ENCODE results near the gene AMPH. TPM values are rescaled to one million over a fixed set of nuclear protein-coding genes. Genes with fewer than 3 reads are reported as not detected.
"Not testable (repeated sequence)": the region's sequence is repeated elsewhere in the genome, so short reads cannot be mapped to it uniquely, and the experiment has no call there.

AMPH gene
- total RNA-seq, 3 donors from 2014 or later: 0.41 to 3.2 (median 1.2) TPM

DNA sequence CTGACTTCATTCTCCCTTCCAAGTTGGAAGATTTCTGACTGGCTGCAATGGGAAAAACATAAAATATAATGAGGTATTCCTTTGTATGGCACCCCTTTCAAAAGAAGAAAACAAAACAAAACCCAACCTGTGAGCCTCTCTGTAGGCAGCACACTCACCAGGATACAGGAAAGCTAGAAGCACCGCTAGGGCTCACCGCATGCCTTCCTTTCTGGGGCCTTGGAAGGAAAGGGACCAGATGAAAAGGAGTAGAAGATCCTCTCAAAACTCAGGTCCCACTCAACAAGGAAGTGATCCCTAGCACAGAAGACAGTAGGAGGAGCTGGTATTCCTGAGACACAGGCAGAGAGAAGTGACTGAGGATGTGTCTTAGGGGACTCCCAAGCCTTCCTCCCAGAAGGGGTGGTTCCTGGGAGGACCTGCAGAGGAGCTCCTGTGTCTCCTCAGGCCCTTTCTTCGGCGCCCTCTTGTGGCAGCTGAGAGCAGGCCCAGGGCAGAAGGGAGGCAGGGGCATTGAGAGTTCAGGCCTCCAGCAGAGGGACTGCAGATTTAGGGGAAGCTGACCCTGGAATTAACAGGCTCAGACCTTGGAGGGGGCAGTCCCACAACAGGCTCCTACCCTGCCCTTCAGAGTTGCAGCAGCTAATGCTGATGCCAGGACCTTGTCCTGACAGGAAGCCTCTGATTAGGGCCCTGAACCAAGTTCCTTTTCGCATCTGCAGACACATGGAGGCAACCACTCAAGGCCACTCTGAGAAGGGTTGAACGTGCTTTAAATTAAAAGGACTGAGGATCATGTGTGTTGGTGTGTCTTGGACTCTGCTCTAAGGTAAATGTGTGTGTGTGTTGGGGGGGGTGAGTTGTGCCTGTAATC, 285.6 kb downstream of the AMPH start:
- H3K4me3 ChIP-seq; intact Hi-C loops (cut with DNase I, micrococcal nuclease); H3K36me3 ChIP-seq (ENCODE audit: low read depth); H3K9me3 ChIP-seq; H3K4me1 ChIP-seq (ENCODE audit: low read depth): not testable (repeated sequence)
- peak in 1 of 3 donors; percentile 67 for DNase-seq
- ATAC-seq: peak; percentile 89

DNA sequence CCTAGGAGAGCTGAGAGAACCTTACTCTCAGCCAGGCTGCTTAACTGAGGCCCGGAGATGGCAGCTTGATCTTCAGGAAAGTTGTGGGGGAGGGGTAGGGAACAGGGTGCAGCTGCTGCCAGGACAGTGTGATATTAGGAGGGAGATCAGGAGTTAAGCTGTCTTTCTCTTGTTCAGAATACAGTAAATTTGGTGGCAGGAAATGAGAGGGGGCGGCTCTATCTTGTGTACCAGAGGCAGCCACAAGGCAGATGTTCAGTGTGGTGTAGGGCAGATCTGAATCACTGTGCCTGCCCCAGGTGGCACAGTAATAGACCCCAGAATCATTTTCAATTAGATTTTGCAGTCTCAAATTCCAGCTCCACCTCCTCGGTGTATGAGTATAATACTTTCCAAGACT, 286.4 kb downstream of the AMPH start:
- ATAC-seq; H3K4me1 ChIP-seq (ENCODE audit: low read depth); H3K9me3 ChIP-seq; DNase-seq; H3K4me3 ChIP-seq; intact Hi-C loops (cut with DNase I, micrococcal nuclease); H3K36me3 ChIP-seq (ENCODE audit: low read depth): not testable (repeated sequence)

DNA sequence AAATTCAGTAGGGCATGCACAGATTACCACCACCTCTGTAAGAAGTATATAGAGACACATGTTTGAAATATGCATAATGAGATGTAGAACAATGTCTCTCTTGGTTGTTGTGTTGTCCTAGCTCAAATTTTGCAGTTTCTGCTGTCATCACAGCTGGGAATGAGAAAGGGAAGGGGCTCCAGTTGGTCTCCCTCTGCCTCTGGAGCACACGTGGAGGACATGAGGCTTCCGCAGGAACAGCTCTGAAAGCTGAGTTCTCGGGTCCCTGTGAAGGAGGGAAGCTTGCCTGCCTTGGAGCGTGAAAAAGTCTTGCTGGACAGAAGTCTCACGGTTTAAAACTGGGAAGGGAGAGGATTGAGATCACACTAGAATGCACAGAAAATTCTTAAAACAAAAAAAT, 289.0 kb downstream of the AMPH start:
- H3K4me1 ChIP-seq (ENCODE audit: low read depth); H3K36me3 ChIP-seq (ENCODE audit: low read depth); DNase-seq; intact Hi-C loops (cut with DNase I, micrococcal nuclease); H3K9me3 ChIP-seq; H3K4me3 ChIP-seq; ATAC-seq: not testable (repeated sequence)

DNA sequence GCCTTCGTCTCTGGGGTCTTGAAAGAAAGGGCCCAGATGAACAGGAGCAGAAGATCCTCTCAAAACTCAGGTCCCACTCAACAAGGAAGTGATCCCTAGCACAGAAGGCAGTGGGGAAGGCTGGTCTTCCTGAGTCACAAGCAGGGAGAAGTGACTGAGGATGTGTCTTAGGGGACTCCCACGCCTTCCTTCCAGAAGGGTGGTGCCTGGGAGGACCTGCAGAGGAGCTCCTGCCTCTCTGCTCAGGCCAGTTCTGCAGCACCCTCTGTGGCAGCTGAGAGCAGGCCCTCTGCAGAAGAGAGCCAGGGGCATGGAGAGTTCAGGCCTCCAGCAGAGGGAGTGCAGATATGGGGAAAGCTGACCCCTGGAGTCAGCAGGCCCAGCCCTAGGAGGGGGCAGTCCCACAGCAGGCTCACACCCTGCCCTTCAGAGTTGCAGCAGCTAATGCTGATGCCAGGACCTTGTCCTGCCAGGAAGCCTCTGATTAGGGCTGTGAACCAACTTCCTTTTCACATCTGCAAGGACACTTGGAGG, 289.9 kb downstream of the AMPH start:
- DNase-seq (peak in 1 of 3 donors; percentile 31), ATAC-seq (peak; percentile 67)
- intact Hi-C loops (cut with DNase I, micrococcal nuclease); H3K9me3 ChIP-seq; H3K36me3 ChIP-seq (ENCODE audit: low read depth); H3K4me3 ChIP-seq; H3K4me1 ChIP-seq (ENCODE audit: low read depth): not testable (repeated sequence)

DNA sequence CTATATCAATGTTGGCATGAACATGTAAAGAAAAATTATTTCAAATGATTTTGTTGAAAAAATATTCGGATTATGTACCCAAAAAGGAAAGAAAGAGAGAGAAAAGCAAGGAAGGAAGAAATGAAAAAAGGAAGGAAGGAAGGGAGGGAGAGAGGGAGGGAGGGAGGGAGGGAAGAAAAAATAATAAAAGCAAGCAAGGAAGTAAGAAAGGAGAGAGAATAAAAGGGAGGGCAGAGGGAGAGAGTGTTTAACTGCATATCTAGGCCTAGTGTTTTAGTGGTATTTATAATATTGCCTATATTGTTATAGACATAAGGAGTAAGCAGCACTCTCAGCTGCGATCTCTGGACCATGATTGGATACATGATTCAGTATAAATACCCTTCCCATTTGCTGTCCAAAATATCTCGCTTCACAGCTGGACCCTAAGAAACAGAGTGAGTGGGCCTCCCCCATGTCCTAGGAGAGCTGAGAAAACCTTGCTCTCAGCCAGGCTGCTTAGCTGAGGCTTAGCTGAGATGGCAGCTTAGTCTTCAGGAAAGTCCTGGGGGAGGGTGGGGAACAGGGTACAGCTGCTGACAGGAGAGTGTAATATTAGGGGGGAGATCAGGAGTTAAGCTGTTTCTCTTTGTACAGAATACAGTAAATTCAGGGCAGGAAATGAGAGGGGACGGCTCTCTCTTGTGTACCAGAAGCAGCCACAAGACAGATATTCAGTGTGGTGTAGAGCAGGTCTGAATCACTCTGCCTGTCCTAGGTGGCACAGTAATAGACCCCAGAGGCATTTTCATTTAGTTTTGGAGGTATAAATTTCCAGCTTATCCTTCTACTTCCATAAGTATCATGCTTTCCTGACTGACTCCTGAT, 291.0 kb downstream of the AMPH start:
- no peaks in the 10 kb centered on the region for H3K36me3 ChIP-seq (ENCODE audit: low read depth)
- TF ChIP-seq, protein P1, sequence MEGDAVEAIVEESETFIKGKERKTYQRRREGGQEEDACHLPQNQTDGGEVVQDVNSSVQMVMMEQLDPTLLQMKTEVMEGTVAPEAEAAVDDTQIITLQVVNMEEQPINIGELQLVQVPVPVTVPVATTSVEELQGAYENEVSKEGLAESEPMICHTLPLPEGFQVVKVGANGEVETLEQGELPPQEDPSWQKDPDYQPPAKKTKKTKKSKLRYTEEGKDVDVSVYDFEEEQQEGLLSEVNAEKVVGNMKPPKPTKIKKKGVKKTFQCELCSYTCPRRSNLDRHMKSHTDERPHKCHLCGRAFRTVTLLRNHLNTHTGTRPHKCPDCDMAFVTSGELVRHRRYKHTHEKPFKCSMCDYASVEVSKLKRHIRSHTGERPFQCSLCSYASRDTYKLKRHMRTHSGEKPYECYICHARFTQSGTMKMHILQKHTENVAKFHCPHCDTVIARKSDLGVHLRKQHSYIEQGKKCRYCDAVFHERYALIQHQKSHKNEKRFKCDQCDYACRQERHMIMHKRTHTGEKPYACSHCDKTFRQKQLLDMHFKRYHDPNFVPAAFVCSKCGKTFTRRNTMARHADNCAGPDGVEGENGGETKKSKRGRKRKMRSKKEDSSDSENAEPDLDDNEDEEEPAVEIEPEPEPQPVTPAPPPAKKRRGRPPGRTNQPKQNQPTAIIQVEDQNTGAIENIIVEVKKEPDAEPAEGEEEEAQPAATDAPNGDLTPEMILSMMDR (IDR thresholded peaks at IDR 0.05): no peak
- intact Hi-C loops (cut with DNase I, micrococcal nuclease): no loop called here
- no peak for DNase-seq
- ATAC-seq: peak; percentile 43
- no peaks in the 10 kb centered on the region for H3K9me3 ChIP-seq
- H3K4me3 ChIP-seq: no peak overlapping the region
- no peaks in the 10 kb centered on the region for H3K4me1 ChIP-seq (ENCODE audit: low read depth)

DNA sequence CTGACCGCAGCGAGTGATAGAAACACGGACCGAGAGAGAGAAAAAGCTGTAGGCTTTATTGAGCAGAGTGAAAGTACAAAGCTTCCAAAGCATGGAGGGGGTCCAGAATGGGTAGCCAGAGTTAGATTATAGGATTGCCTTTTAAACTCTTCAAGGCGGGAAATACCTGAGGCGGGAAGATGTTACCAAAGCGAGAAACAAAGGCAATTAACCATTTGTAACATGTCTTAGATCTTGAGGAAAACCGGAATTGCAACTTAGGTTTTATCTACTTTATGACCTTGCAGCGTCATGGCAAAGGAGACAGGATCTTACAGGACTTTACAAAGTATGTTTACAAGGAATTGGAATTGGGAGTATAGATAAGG, 295.0 kb downstream of the AMPH start:
- not testable (repeated sequence) for H3K4me3 ChIP-seq

DNA sequence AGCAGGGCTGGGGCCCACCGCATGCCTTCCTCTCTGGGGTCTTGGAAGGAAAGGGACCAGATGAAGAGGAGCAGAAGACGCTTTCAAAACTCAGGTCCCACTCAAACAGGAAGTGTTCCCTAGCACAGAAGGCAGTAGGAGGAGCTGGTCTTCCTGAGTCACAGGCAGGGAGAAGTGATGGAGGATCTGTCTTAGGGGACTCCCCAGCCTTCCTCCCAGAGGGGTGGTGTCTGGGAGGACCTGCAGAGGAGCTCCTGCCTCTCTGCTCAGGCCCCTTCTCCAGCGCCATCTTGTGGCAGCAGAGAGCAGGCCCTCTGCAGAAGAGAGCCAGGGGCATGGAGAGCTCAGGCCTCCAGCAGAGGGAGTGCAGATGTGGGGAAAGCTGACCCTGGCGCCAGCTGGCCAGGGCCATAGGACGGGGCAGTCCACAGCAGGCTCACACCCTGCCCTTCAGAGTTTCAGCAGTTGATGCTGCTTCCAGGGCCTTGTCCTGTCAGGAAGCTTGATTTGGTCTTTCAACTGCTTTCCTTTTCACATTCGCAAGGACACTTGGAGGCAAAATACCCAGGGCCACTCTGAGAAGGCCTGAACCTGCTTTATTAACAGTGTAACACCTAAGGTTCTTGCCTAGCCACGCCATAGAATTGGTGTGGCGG, 295.6 kb downstream of the AMPH start:
- DNase-seq: peak; percentile 84 to 89 (median 87)
- ATAC-seq: peak; percentile 97
- TF ChIP-seq, protein P1 (IDR thresholded peaks at IDR 0.05): peak; percentile 88
- H3K4me3 ChIP-seq: no peak overlapping the region
- H3K36me3 ChIP-seq (ENCODE audit: low read depth): no peaks in the 10 kb centered on the region
- H3K9me3 ChIP-seq: no peaks in the 10 kb centered on the region
- H3K4me1 ChIP-seq (ENCODE audit: low read depth): no peaks in the 10 kb centered on the region
- intact Hi-C loops (cut with DNase I, micrococcal nuclease): no loop called here

More for the DNA sequence above, 295.0 kb downstream of the AMPH start:
- H3K36me3 ChIP-seq (ENCODE audit: low read depth); intact Hi-C loops (cut with DNase I, micrococcal nuclease); H3K4me1 ChIP-seq (ENCODE audit: low read depth); H3K9me3 ChIP-seq; ATAC-seq: not testable (repeated sequence)
- peak in 1 of 3 donors; percentile 46 for DNase-seq
